OCI-LY3 (cell line): ENCODE data around the gene SLCO2A1.
A peak's percentile ranks its signal among the peaks of the same experiment; 100 is the strongest.

Experiments
- EZH2phosphoT487 ChIP-seq: fragments of 200-600 bp; shearing (Covaris generic); IDR thresholded peaks from 2 replicates; pipeline ENCODE4 v1.6.1; 2018; ENCODE audit warnings: antibody characterized with exemption, mixed run types, low read depth
- TF ChIP-seq, protein P1 (sequence below): fragments of 200-600, 300-600 bp; sonication (generic); IDR thresholded peaks from 2 replicates; pipeline ENCODE4 v1.5.1; 2014; ENCODE audit warnings: antibody characterized with exemption, low read length, low read depth

DNA sequence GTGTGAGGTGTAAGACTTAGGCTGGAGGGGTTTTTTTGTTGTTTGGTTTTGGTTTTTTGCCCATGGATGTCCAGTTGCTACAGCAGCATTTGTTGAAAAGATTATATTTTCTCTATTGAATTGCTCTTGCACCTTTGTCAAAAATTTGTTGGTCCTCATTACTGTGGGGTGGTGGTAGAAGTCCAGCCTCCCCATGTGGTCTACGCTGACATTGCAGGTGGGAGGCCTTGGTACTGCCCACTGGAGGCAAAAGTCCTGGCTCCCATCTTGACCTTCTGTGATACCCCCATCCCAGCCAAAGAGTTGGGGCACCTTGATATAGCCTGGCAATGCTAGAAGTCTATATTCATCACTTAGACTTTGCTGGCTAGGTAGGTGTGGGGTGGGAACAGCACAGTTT, 128.6 kb downstream of the SLCO2A1 start:
- TF ChIP-seq, protein P1, sequence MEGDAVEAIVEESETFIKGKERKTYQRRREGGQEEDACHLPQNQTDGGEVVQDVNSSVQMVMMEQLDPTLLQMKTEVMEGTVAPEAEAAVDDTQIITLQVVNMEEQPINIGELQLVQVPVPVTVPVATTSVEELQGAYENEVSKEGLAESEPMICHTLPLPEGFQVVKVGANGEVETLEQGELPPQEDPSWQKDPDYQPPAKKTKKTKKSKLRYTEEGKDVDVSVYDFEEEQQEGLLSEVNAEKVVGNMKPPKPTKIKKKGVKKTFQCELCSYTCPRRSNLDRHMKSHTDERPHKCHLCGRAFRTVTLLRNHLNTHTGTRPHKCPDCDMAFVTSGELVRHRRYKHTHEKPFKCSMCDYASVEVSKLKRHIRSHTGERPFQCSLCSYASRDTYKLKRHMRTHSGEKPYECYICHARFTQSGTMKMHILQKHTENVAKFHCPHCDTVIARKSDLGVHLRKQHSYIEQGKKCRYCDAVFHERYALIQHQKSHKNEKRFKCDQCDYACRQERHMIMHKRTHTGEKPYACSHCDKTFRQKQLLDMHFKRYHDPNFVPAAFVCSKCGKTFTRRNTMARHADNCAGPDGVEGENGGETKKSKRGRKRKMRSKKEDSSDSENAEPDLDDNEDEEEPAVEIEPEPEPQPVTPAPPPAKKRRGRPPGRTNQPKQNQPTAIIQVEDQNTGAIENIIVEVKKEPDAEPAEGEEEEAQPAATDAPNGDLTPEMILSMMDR: peak; percentile 21; the same call in 1 of the 2 replicates
- TF ChIP-seq EZH2phosphoT487: no peak
